Measurements from ENCODE around the gene TVP23A. TPM values are rescaled to one million over a fixed set of nuclear protein-coding genes. Genes with fewer than 3 reads are reported as not detected.

The TVP23A gene
- polyA plus RNA-seq, 4 donors = 0.73 to 1.5 TPM; not detected in 2

GRCh38 chr16:10858203-10858602 is 39.6 kb upstream of the TVP23A start:
- Histone ChIP-seq H3K36me3 (ENCODE audit: control insufficient read depth in 3 of 3, insufficient read depth in 2 of 3, low read depth in 1 of 3, low read length in 3 of 3) (no peaks in the 10 kb centered on the region), H3K4me1 (ENCODE audit: control insufficient read depth in 3 of 3, insufficient read depth in 2 of 3, low read depth in 1 of 3, low read length in 2 of 3) (no peaks in the 10 kb centered on the region), H3K27me3 (ENCODE audit: control insufficient read depth in 3 of 3, insufficient read depth in 3 of 3, low read length in 3 of 3) (no peaks in the 10 kb centered on the region), H3K4me3 (ENCODE audit: low read depth in 1 of 3, low read length in 3 of 3) (no peak overlapping the region), H3K9me3 (ENCODE audit: control insufficient read depth in 2 of 2, insufficient read depth in 1 of 2, low read depth in 1 of 2, low read length in 1 of 2) (no peaks in the 10 kb centered on the region), H3K27ac (ENCODE audit: low read depth in 1 of 3, low read length in 2 of 3) (peak overlapping the region in 1 of 3 donors; percentile 20)
- 3 to 58% (median 17%) methylated on average over 1 of the region's 1 CpG for WGBS, 3 donors
- DNase-seq (peak in 1 of 2 donors; percentile 95), FAIRE-seq (no peak)

- no peak for FAIRE-seq
- H3K27ac ChIP-seq (ENCODE audit: low read depth in 1 of 3, low read length in 2 of 3) = no peak overlapping the region
- 83 to 97% (median 96%) methylated on average over 2 of the region's 2 CpGs for WGBS, 3 donors
- no peaks in the 10 kb centered on the region for H3K9me3 ChIP-seq (ENCODE audit: control insufficient read depth in 2 of 2, insufficient read depth in 1 of 2, low read depth in 1 of 2, low read length in 1 of 2)
- DNase-seq = no peak
- H3K4me1 ChIP-seq (ENCODE audit: control insufficient read depth in 3 of 3, insufficient read depth in 2 of 3, low read depth in 1 of 3, low read length in 2 of 3) = peaks cover 0 to 3% (median 0%) of the 10 kb centered on the region in 3 donors
- no peaks in the 10 kb centered on the region for H3K27me3 ChIP-seq (ENCODE audit: control insufficient read depth in 3 of 3, insufficient read depth in 3 of 3, low read length in 3 of 3)
- no peaks in the 10 kb centered on the region for H3K36me3 ChIP-seq (ENCODE audit: control insufficient read depth in 3 of 3, insufficient read depth in 2 of 3, low read depth in 1 of 3, low read length in 3 of 3)
- no peak overlapping the region for H3K4me3 ChIP-seq (ENCODE audit: low read depth in 1 of 3, low read length in 3 of 3)
These were observed 37.4 kb upstream of the TVP23A start for GRCh38 chr16:10856042-10856441.

- Histone ChIP-seq H3K9me3 (ENCODE audit: control insufficient read depth in 2 of 2, insufficient read depth in 1 of 2, low read depth in 1 of 2, low read length in 1 of 2) (no peaks in the 10 kb centered on the region), H3K36me3 (ENCODE audit: control insufficient read depth in 3 of 3, insufficient read depth in 2 of 3, low read depth in 1 of 3, low read length in 3 of 3) (no peaks in the 10 kb centered on the region), H3K27me3 (ENCODE audit: control insufficient read depth in 3 of 3, insufficient read depth in 3 of 3, low read length in 3 of 3) (no peaks in the 10 kb centered on the region), H3K4me3 (ENCODE audit: low read depth in 1 of 3, low read length in 3 of 3) (no peak overlapping the region), H3K4me1 (ENCODE audit: control insufficient read depth in 3 of 3, insufficient read depth in 2 of 3, low read depth in 1 of 3, low read length in 2 of 3) (peaks cover 0 to 3% (median 0%) of the 10 kb centered on the region in 3 donors), H3K27ac (ENCODE audit: low read depth in 1 of 3, low read length in 2 of 3) (no peak overlapping the region)
- FAIRE-seq = no peak
- WGBS, 3 donors = 73 to 82% (median 75%) methylated on average over 5 of the region's 5 CpGs
- DNase-seq = peak in 1 of 2 donors; percentile 66
These were observed 34.4 kb upstream of the TVP23A start for GRCh38 chr16:10852948-10853347.

- Histone ChIP-seq H3K4me1 (ENCODE audit: control insufficient read depth in 3 of 3, insufficient read depth in 2 of 3, low read depth in 1 of 3, low read length in 2 of 3) (peaks cover 0 to 3% (median 0%) of the 10 kb centered on the region in 3 donors), H3K9me3 (ENCODE audit: control insufficient read depth in 2 of 2, insufficient read depth in 1 of 2, low read depth in 1 of 2, low read length in 1 of 2) (no peaks in the 10 kb centered on the region), H3K4me3 (ENCODE audit: low read depth in 1 of 3, low read length in 3 of 3) (no peak overlapping the region), H3K36me3 (ENCODE audit: control insufficient read depth in 3 of 3, insufficient read depth in 2 of 3, low read depth in 1 of 3, low read length in 3 of 3) (no peaks in the 10 kb centered on the region), H3K27ac (ENCODE audit: low read depth in 1 of 3, low read length in 2 of 3) (no peak overlapping the region), H3K27me3 (ENCODE audit: control insufficient read depth in 3 of 3, insufficient read depth in 3 of 3, low read length in 3 of 3) (no peaks in the 10 kb centered on the region)
- no peak for DNase-seq
- FAIRE-seq = no peak
- 35 to 45% (median 45%) methylated on average over 4 of the region's 4 CpGs for WGBS, 3 donors
These were observed 33.7 kb upstream of the TVP23A start for GRCh38 chr16:10852286-10852685.

GRCh38 chr16:10851512-10851911 is 32.9 kb upstream of the TVP23A start:
- no peak for DNase-seq
- Histone ChIP-seq H3K27ac (ENCODE audit: low read depth in 1 of 3, low read length in 2 of 3) (no peak overlapping the region), H3K27me3 (ENCODE audit: control insufficient read depth in 3 of 3, insufficient read depth in 3 of 3, low read length in 3 of 3) (no peaks in the 10 kb centered on the region), H3K4me3 (ENCODE audit: low read depth in 1 of 3, low read length in 3 of 3) (no peak overlapping the region), H3K4me1 (ENCODE audit: control insufficient read depth in 3 of 3, insufficient read depth in 2 of 3, low read depth in 1 of 3, low read length in 2 of 3) (peaks cover 0 to 3% (median 0%) of the 10 kb centered on the region in 3 donors), H3K9me3 (ENCODE audit: control insufficient read depth in 2 of 2, insufficient read depth in 1 of 2, low read depth in 1 of 2, low read length in 1 of 2) (no peaks in the 10 kb centered on the region), H3K36me3 (ENCODE audit: control insufficient read depth in 3 of 3, insufficient read depth in 2 of 3, low read depth in 1 of 3, low read length in 3 of 3) (no peaks in the 10 kb centered on the region)
- 91 to 96% (median 91%) methylated on average over 3 of the region's 3 CpGs for WGBS, 3 donors
- no peak for FAIRE-seq

- H3K36me3 ChIP-seq (ENCODE audit: control insufficient read depth in 3 of 3, insufficient read depth in 2 of 3, low read depth in 1 of 3, low read length in 3 of 3) = no peaks in the 10 kb centered on the region
- 71 to 81% (median 72%) methylated on average over 4 of the region's 4 CpGs for WGBS, 3 donors
- H3K27ac ChIP-seq (ENCODE audit: low read depth in 1 of 3, low read length in 2 of 3) = no peak overlapping the region
- DNase-seq (no peak), FAIRE-seq (no peak)
- no peaks in the 10 kb centered on the region for H3K9me3 ChIP-seq (ENCODE audit: control insufficient read depth in 2 of 2, insufficient read depth in 1 of 2, low read depth in 1 of 2, low read length in 1 of 2)
- H3K4me3 ChIP-seq (ENCODE audit: low read depth in 1 of 3, low read length in 3 of 3) = no peak overlapping the region
- no peaks in the 10 kb centered on the region for H3K27me3 ChIP-seq (ENCODE audit: control insufficient read depth in 3 of 3, insufficient read depth in 3 of 3, low read length in 3 of 3)
- peaks cover 0 to 3% (median 0%) of the 10 kb centered on the region in 3 donors for H3K4me1 ChIP-seq (ENCODE audit: control insufficient read depth in 3 of 3, insufficient read depth in 2 of 3, low read depth in 1 of 3, low read length in 2 of 3)
These were observed 31.9 kb upstream of the TVP23A start for GRCh38 chr16:10850478-10850850.

GRCh38 chr16:10849736-10850477 is 31.3 kb upstream of the TVP23A start:
- Histone ChIP-seq H3K27ac (ENCODE audit: low read depth in 1 of 3, low read length in 2 of 3) (no peak overlapping the region), H3K27me3 (ENCODE audit: control insufficient read depth in 3 of 3, insufficient read depth in 3 of 3, low read length in 3 of 3) (no peaks in the 10 kb centered on the region), H3K36me3 (ENCODE audit: control insufficient read depth in 3 of 3, insufficient read depth in 2 of 3, low read depth in 1 of 3, low read length in 3 of 3) (no peaks in the 10 kb centered on the region), H3K9me3 (ENCODE audit: control insufficient read depth in 2 of 2, insufficient read depth in 1 of 2, low read depth in 1 of 2, low read length in 1 of 2) (no peaks in the 10 kb centered on the region), H3K4me3 (ENCODE audit: low read depth in 1 of 3, low read length in 3 of 3) (no peak overlapping the region), H3K4me1 (ENCODE audit: control insufficient read depth in 3 of 3, insufficient read depth in 2 of 3, low read depth in 1 of 3, low read length in 2 of 3) (peaks cover 0 to 3% (median 0%) of the 10 kb centered on the region in 3 donors)
- DNase-seq = no peak
- no peak for FAIRE-seq
- WGBS, 3 donors = 81 to 90% (median 88%) methylated on average over 7 of the region's 7 CpGs

- H3K27me3 ChIP-seq (ENCODE audit: control insufficient read depth in 3 of 3, insufficient read depth in 3 of 3, low read length in 3 of 3) = no peaks in the 10 kb centered on the region
- no peaks in the 10 kb centered on the region for H3K9me3 ChIP-seq (ENCODE audit: control insufficient read depth in 2 of 2, insufficient read depth in 1 of 2, low read depth in 1 of 2, low read length in 1 of 2)
- H3K27ac ChIP-seq (ENCODE audit: low read depth in 1 of 3, low read length in 2 of 3) = peak overlapping the region in 1 of 3 donors; percentile 69
- H3K4me3 ChIP-seq (ENCODE audit: low read depth in 1 of 3, low read length in 3 of 3) = no peak overlapping the region
- DNase-seq (no peak), FAIRE-seq (no peak)
- no peaks in the 10 kb centered on the region for H3K36me3 ChIP-seq (ENCODE audit: control insufficient read depth in 3 of 3, insufficient read depth in 2 of 3, low read depth in 1 of 3, low read length in 3 of 3)
- WGBS, 3 donors = 56 to 66% (median 61%) methylated on average over 2 of the region's 2 CpGs
- H3K4me1 ChIP-seq (ENCODE audit: control insufficient read depth in 3 of 3, insufficient read depth in 2 of 3, low read depth in 1 of 3, low read length in 2 of 3) = no peaks in the 10 kb centered on the region
These were observed 28.6 kb upstream of the TVP23A start for GRCh38 chr16:10847176-10847575.

All from small intestine (tissue), 7 donors.